GM23248 (cell line): ENCODE results near the gene GPC4. TPM values are rescaled to one million over a fixed set of nuclear protein-coding genes. Genes with fewer than 3 reads are reported as not detected.

ENCODE experiments used
- DNase-seq: peaks from one replicate; pipeline ENCODE4 v3.0.0-alpha.2; 2015
- H2AFZ ChIP-seq: fragments of 200-600 bp; sonication (generic); 2 replicates; pipeline ENCODE4 v1.6.1; 2016; ENCODE audit warnings: antibody characterized with exemption
- H3F3A ChIP-seq: fragments of 200-600 bp; sonication (generic); 2 replicates; pipeline ENCODE4 v1.6.1; 2016; ENCODE audit warnings: mild to moderate bottlenecking, antibody characterized with exemption, mixed run types; ENCODE audit not compliant: insufficient read depth
- H3K27ac ChIP-seq: fragments of 200-600 bp; sonication (generic); 2 replicates; pipeline ENCODE4 v1.5.1; 2016; ENCODE audit warnings: mild to moderate bottlenecking
- H3K27me3 ChIP-seq: fragments of 200-600 bp; sonication (generic); replicated peaks from 2 replicates; pipeline ENCODE4 v1.6.1; 2016; ENCODE audit warnings: mild to moderate bottlenecking; ENCODE audit not compliant: insufficient read depth
- H3K36me3 ChIP-seq: fragments of 200-600 bp; sonication (generic); 2 replicates; pipeline ENCODE4 v1.6.1; 2016; ENCODE audit warnings: low read depth, mild to moderate bottlenecking
- H3K4me1 ChIP-seq: fragments of 200-600 bp; sonication (generic); 2 replicates; pipeline ENCODE4 v1.6.1; 2016; ENCODE audit warnings: mild to moderate bottlenecking; ENCODE audit not compliant: insufficient read depth
- H3K4me2 ChIP-seq: fragments of 200-600 bp; sonication (generic); one replicate; pipeline ENCODE4 v1.6.1; 2016; ENCODE audit warnings: mild to moderate bottlenecking; ENCODE audit not compliant: unreplicated experiment
- H3K4me3 ChIP-seq: fragments of 200-600 bp; sonication (generic); 2 replicates; pipeline ENCODE4 v1.5.1; 2016; ENCODE audit warnings: mild to moderate bottlenecking
- H3K79me2 ChIP-seq: fragments of 200-600 bp; sonication (generic); 2 replicates; pipeline ENCODE4 v1.6.1; 2016; ENCODE audit warnings: mild to moderate bottlenecking; ENCODE audit not compliant: insufficient read depth
- H3K9ac ChIP-seq: fragments of 200-600 bp; sonication (generic); 2 replicates; pipeline ENCODE4 v1.6.1; 2016; ENCODE audit warnings: mild to moderate bottlenecking
- H3K9me2 ChIP-seq: fragments of 200-600 bp; sonication (generic); 2 replicates; pipeline ENCODE4 v1.6.1; 2016; ENCODE audit warnings: mixed run types, mild to moderate bottlenecking, moderate library complexity; ENCODE audit not compliant: insufficient read depth
- H3K9me3 ChIP-seq: fragments of 200-600 bp; sonication (generic); one replicate; pipeline ENCODE4 v1.6.1; 2017; ENCODE audit warnings: low read depth
- H4K20me1 ChIP-seq: fragments of 200-600 bp; sonication (generic); 2 replicates; pipeline ENCODE4 v1.6.0; 2016; ENCODE audit not compliant: insufficient read depth
- EZH2 ChIP-seq: fragments of 200-600 bp; sonication (generic); IDR thresholded peaks from 2 replicates; pipeline ENCODE4 v1.6.1; 2018; ENCODE audit warnings: antibody characterized with exemption, mild to moderate bottlenecking; ENCODE audit not compliant: insufficient read depth, poor library complexity, severe bottlenecking
- EZH2phosphoT487 ChIP-seq: fragments of 200-600 bp; sonication (generic); IDR thresholded peaks from 2 replicates; pipeline ENCODE4 v1.6.1; 2018; ENCODE audit warnings: antibody characterized with exemption, moderate library complexity, mild to moderate bottlenecking, low read depth; ENCODE audit not compliant: insufficient read depth
- WGBS, 2 experiments: methylation state at CpG; one replicate each; pipeline ENCODE4 v1.1.6; 2015 to 2017; ENCODE audit warnings: low lambda C conversion rate in 2 of 2, low coverage in 1 of 2; ENCODE audit errors: missing lambda C conversion rate in 2 of 2; 5-methylcytosine and 5-hydroxymethylcytosine counted together
- in situ Hi-C: fragments of 300-500 bp; cut with MboI; formaldehyde crosslinking; loops from 2 replicates; pipeline ENCODE4 v1.15.0; 2020
- polyA plus RNA-seq: library from polyadenylated mRNA; unstranded; fragments of >200 nt; fragmentation: Nextera tagmentation; extraction: Ambion mirVana; gene quantifications from 2 replicates; pipeline ENCODE4 v1.2.1, GENCODE V29; 2016
- total RNA-seq: library from RNA; depleted of rRNA; stranded (reverse); fragments of >200 nt; shearing (Covaris generic); gene quantifications from 2 replicates; pipeline ENCODE4 v1.2.3, GENCODE V29; 2014

The GPC4 gene
- total and polyA plus RNA-seq, 2 experiments from 2014 or later: 1.9 to 6.4 TPM

DNA sequence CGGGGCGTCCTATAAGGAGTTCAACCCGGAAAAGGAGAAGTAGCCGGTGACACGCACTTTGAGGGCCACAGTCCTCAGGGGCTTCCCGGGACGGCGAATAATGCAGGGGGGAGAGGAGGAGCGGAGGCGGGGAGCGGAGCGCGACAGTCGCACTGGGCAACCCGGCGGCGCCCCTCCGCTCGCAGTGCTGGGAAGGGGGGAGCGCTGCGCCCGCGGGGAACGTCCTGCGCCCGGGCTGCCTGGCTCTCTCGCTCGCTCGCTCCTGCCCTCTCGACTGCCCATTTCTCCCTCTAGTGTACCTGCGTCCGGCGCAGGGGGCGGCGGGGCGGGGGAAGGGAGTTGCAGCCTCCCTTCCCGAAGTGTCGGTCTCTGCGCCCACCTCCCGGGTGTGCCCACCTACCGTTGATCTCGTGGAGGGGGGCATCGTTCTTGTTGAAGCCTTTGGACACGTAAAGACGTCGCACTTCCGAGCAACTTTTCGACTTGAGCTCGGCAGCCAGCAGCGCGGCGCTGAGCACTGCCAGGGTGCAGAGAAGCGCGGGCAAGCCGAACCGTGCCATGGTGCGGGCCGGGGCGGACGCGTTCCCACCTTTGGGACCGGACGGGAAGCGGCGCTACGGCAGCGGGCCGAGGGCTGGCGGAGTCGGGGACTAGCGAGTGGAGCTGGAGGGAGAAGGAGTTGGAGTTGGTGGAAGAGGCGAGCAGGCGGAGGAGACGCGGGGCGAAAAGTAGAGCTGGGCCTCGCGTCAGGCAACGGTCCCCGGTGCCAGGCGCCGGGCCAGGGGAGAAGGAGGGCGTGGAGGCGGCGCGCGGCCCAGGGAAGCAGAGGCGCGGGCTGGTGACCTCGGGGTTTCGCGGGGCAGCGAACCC lies 648 bp downstream of the GPC4 start:
- 0 out of 2 replicates have a peak, but pooled peaks cover 6% of the 10 kb centered on the region for H3F3A ChIP-seq
- DNase-seq: peak; percentile 45
- no peaks in the 10 kb centered on the region for H3K9me3 ChIP-seq
- peak overlapping the region; percentile 70 for H2AFZ ChIP-seq
- H3K27me3 ChIP-seq: no peaks in the 10 kb centered on the region
- H3K4me2 ChIP-seq: peak overlapping the region; percentile 81
- H4K20me1 ChIP-seq: no peaks in the 10 kb centered on the region
- in situ Hi-C loops: no loop called here
- no peak overlapping the region for H3K27ac ChIP-seq
- WGBS, 2 experiments: 1 to 2% methylated on average over 27 to 39 of the region's 93 CpGs
- H3K36me3 ChIP-seq: no peaks in the 10 kb centered on the region
- peaks cover 7% of the 10 kb centered on the region; the same call in 1 of the 2 replicates for H3K4me1 ChIP-seq
- H3K9ac ChIP-seq: peak overlapping the region; percentile 56
- H3K9me2 ChIP-seq: no peaks in the 10 kb centered on the region
- peak overlapping the region; percentile 75 for H3K4me3 ChIP-seq
- no peaks in the 10 kb centered on the region for H3K79me2 ChIP-seq
- TF ChIP-seq EZH2: no peak
- TF ChIP-seq EZH2phosphoT487: no peak

DNA sequence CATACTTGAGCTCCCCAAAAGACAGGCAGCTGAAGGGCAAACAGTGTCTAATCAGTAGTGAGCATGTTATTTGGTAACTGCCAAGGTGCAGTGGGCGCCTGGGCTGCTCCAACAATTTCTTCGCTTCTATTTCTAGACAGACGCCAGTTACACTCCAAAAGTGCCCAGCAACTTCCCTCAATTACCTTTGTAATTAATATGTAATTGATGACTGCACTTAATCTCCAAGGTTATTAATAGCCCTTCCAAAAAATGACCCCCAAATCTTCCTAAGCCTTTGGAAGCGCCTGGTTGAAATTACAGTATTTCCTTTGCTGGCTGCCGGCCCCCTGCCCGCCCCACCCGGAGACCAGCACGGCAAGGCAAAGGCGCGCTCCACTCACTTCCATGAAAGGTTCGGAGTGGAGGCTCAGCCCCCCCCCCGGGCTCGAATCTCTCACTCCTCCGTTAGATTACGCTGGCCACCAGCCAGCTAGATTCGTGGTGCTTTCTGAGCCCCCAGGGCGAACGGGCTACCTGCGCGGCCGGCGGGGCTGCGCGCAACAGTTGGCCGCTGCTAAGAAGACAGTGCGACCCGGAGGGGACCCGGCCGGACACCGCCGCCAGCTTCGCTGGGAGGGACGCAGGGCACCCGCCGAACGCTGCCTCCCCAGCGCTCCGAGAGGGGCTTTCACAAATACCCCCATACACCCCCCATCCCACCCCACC lies 1.9 kb downstream of the GPC4 start:
- WGBS, 2 experiments: 29 to 64% methylated on average over 6 to 28 of the region's 38 CpGs
- no peak overlapping the region for H3K9ac ChIP-seq
- H2AFZ ChIP-seq: peak overlapping the region; percentile 70; the same call in 1 of the 2 replicates
- no peaks in the 10 kb centered on the region for H3K79me2 ChIP-seq
- no peak for TF ChIP-seq EZH2phosphoT487
- no peak for TF ChIP-seq EZH2
- in situ Hi-C loops: no loop called here
- no peaks in the 10 kb centered on the region for H3K9me3 ChIP-seq
- H3K4me2 ChIP-seq: peak overlapping the region; percentile 81
- peaks cover 7% of the 10 kb centered on the region; the same call in 1 of the 2 replicates for H3K4me1 ChIP-seq
- no peaks in the 10 kb centered on the region for H3K36me3 ChIP-seq
- H3K9me2 ChIP-seq: no peaks in the 10 kb centered on the region
- H3K27ac ChIP-seq: no peak overlapping the region
- 0 out of 2 replicates have a peak, but pooled peaks cover 6% of the 10 kb centered on the region for H3F3A ChIP-seq
- no peak for DNase-seq
- H3K27me3 ChIP-seq: no peaks in the 10 kb centered on the region
- H3K4me3 ChIP-seq: peak overlapping the region; percentile 75
- no peaks in the 10 kb centered on the region for H4K20me1 ChIP-seq

DNA sequence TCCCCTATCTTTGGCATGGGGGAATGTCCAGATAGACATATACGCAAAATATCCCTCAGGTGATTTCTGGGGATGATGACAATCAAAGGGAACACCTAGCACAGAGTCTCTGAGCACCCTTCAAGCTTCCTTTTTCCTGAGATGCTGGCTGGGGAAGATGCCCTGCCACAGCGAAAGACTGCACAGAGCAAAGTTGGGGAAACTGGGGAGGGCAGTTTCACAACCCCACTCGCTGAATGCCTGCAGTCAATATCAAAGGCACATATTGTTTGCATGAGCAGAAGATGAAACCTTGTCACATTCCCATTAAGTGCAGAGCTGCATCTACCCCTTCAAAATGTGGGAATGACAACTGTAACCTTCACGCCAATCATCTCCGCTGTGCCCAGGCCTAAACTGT lies 2.6 kb downstream of the GPC4 start:
- Histone ChIP-seq H3K27ac (no peak overlapping the region), H3K79me2 (no peaks in the 10 kb centered on the region), H3K27me3 (no peaks in the 10 kb centered on the region), H3K36me3 (no peaks in the 10 kb centered on the region), H3K4me2 (no peak overlapping the region), H3K9me3 (no peaks in the 10 kb centered on the region), H3K4me3 (no peak overlapping the region), H3F3A (0 out of 2 replicates have a peak, but pooled peaks cover 6% of the 10 kb centered on the region), H2AFZ (no peak overlapping the region), H3K9me2 (no peaks in the 10 kb centered on the region), H3K9ac (no peak overlapping the region), H3K4me1 (peaks cover 7% of the 10 kb centered on the region; the same call in 1 of the 2 replicates), H4K20me1 (no peaks in the 10 kb centered on the region)
- TF ChIP-seq EZH2phosphoT487: no peak
- no peak for TF ChIP-seq EZH2
- in situ Hi-C loops: no loop called here
- 94 to 100% methylated on average over 4 to 5 of the region's 5 CpGs for WGBS, 2 experiments
- DNase-seq: no peak

DNA sequence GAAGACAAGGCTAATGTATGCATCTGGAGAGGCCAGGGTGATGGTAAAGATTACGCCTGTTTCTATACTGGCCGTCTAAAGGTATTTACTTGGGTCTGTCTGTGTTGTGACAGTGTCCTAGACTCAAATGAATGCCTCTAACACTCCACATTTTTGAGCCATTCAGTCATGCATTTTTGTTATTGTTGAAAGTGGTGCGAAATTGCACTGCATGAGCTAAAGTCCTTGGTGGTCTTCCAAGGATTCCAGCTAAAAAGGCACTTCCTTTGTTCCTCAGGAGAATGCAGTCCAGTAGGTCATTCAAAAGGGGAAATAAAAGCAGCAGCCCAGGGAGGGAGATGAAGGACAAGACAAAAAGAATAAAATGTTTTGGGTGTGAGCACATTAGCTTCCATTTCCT lies 3.0 kb downstream of the GPC4 start:
- H3K36me3 ChIP-seq: no peaks in the 10 kb centered on the region
- H3K27me3 ChIP-seq: no peaks in the 10 kb centered on the region
- peak; percentile 67 for DNase-seq
- no peaks in the 10 kb centered on the region for H3K79me2 ChIP-seq
- no peak overlapping the region for H2AFZ ChIP-seq
- 23 to 28% methylated on average over 3 of the region's 3 CpGs for WGBS, 2 experiments
- H4K20me1 ChIP-seq: no peaks in the 10 kb centered on the region
- TF ChIP-seq EZH2phosphoT487 (no peak), EZH2 (no peak)
- H3K9me2 ChIP-seq: no peaks in the 10 kb centered on the region
- H3K27ac ChIP-seq: no peak overlapping the region
- peaks cover 7% of the 10 kb centered on the region; the same call in 1 of the 2 replicates for H3K4me1 ChIP-seq
- H3K9ac ChIP-seq: no peak overlapping the region
- 0 out of 2 replicates have a peak, but pooled peaks cover 6% of the 10 kb centered on the region for H3F3A ChIP-seq
- H3K4me2 ChIP-seq: no peak overlapping the region
- in situ Hi-C loops: no loop called here
- no peak overlapping the region for H3K4me3 ChIP-seq
- no peaks in the 10 kb centered on the region for H3K9me3 ChIP-seq
